GM23338 (cell line): ENCODE results near the gene VN1R5. TPM values are rescaled to one million over a fixed set of nuclear protein-coding genes. Genes with fewer than 3 reads are reported as not detected.

ENCODE experiments used
- ATAC-seq: fragments of 200-7000 bp; cut with Tn5 transposase; 3 replicates; pipeline ENCODE4 v1.9.1; 2020
- DNase-seq: peaks from one replicate; pipeline ENCODE4 v3.0.0-alpha.2; 2015; ENCODE audit warnings: low spot score
- H2AFZ ChIP-seq: fragments of 200-600 bp; sonication (generic); 2 replicates; pipeline ENCODE4 v1.8.0; 2016; ENCODE audit warnings: antibody characterized with exemption, mild to moderate bottlenecking, moderate library complexity
- H3F3A ChIP-seq: fragments of 200-600 bp; sonication (generic); replicated peaks from 2 replicates; pipeline ENCODE4 v1.8.0; 2017; ENCODE audit warnings: antibody characterized with exemption, mixed run types, low read depth
- H3K27ac ChIP-seq: fragments of 200-600 bp; sonication (generic); 2 replicates; pipeline ENCODE4 v1.6.1; 2016; ENCODE audit warnings: low read depth
- H3K27me3 ChIP-seq: fragments of 200-600 bp; sonication (generic); 2 replicates; pipeline ENCODE4 v1.8.0; 2016; ENCODE audit warnings: mild to moderate bottlenecking, mixed run types, moderate library complexity; ENCODE audit not compliant: insufficient read depth
- H3K36me3 ChIP-seq: fragments of 200-600 bp; sonication (generic); 2 replicates; pipeline ENCODE4 v1.8.0; 2016; ENCODE audit warnings: mild to moderate bottlenecking; ENCODE audit not compliant: insufficient read depth
- H3K4me1 ChIP-seq: fragments of 200-600 bp; sonication (generic); 2 replicates; pipeline ENCODE4 v1.8.0; 2016; ENCODE audit warnings: mild to moderate bottlenecking, moderate library complexity; ENCODE audit not compliant: insufficient read depth
- H3K4me2 ChIP-seq: fragments of 200-600 bp; sonication (generic); 2 replicates; pipeline ENCODE4 v1.7.1; 2017; ENCODE audit warnings: mixed run types
- H3K4me3 ChIP-seq: fragments of 200-600 bp; sonication (generic); 2 replicates; pipeline ENCODE4 v1.6.1; 2016; ENCODE audit warnings: mixed run types
- H3K79me2 ChIP-seq: fragments of 200-600 bp; sonication (generic); replicated peaks from 2 replicates; pipeline ENCODE4 v1.8.0; 2017; ENCODE audit warnings: mild to moderate bottlenecking; ENCODE audit not compliant: insufficient read depth
- H3K9me2 ChIP-seq: fragments of 200-600 bp; sonication (generic); 2 replicates; pipeline ENCODE4 v1.8.0; 2017; ENCODE audit not compliant: insufficient read depth
- H4K20me1 ChIP-seq: fragments of 200-600 bp; sonication (generic); replicated peaks from 2 replicates; pipeline ENCODE4 v1.8.0; 2017; ENCODE audit warnings: mild to moderate bottlenecking; ENCODE audit not compliant: insufficient read depth
- H3K27ac Mint-ChIP-seq: 2 replicates; pipeline ENCODE4 v1.8.0; 2020; ENCODE audit warnings: inconsistent platforms, mild to moderate bottlenecking, moderate library complexity, mixed read lengths
- H3K27me3 Mint-ChIP-seq: 3 replicates; pipeline ENCODE4 v1.8.0; 2022; ENCODE audit warnings: low read depth, mild to moderate bottlenecking, moderate library complexity, mixed read lengths, inconsistent platforms; ENCODE audit not compliant: insufficient read depth, poor library complexity
- H3K36me3 Mint-ChIP-seq: 3 replicates; pipeline ENCODE4 v1.8.0; 2021; ENCODE audit warnings: low read depth, mild to moderate bottlenecking, inconsistent platforms, moderate library complexity, mixed read lengths
- H3K4me1 Mint-ChIP-seq: 3 replicates; pipeline ENCODE4 v1.8.0; 2020; ENCODE audit warnings: mild to moderate bottlenecking, inconsistent platforms, mixed read lengths
- H3K4me3 Mint-ChIP-seq: 3 replicates; pipeline ENCODE4 v1.8.0; 2021; ENCODE audit warnings: moderate library complexity, mild to moderate bottlenecking, inconsistent platforms, mixed read lengths
- H3K9me3 Mint-ChIP-seq: 3 replicates; pipeline ENCODE4 v1.8.0; 2020; ENCODE audit warnings: moderate library complexity, mild to moderate bottlenecking, inconsistent platforms, mixed read lengths
- CREB1 ChIP-seq: fragments of 250-450 bp; sonication (Bioruptor Pico); IDR thresholded peaks from 2 replicates; pipeline ENCODE4 v1.5.0; 2020; ENCODE audit warnings: low read depth, mild to moderate bottlenecking, moderate library complexity
- CTCF ChIP-seq, 2 experiments: fragments of 200-600 bp in 1 of 2; sonication (generic) in 1 of 2; conservative IDR thresholded peaks; 2 replicates each; pipeline versions ENCODE4 v1.5.1 to v1.6.1; 2016 to 2017; ENCODE audit warnings: antibody characterized with exemption in 2 of 2, low read depth in 2 of 2, mild to moderate bottlenecking in 2 of 2, moderate library complexity in 1 of 2
- EZH2 ChIP-seq: fragments of 200-600 bp; sonication (generic); IDR thresholded peaks from one replicate; pipeline ENCODE4 v1.8.0; 2017; ENCODE audit warnings: antibody characterized with exemption, mild to moderate bottlenecking, low read depth; ENCODE audit not compliant: unreplicated experiment
- EZH2phosphoT487 ChIP-seq: fragments of 200-600 bp; sonication (generic); IDR thresholded peaks from one replicate; pipeline ENCODE4 v1.8.1; 2018; ENCODE audit warnings: antibody characterized with exemption; ENCODE audit not compliant: unreplicated experiment
- JUNB ChIP-seq: IDR thresholded peaks from one replicate; pipeline ENCODE4 v1.6.1; 2016; ENCODE audit warnings: antibody characterized with exemption; ENCODE audit not compliant: unreplicated experiment
- NANOG ChIP-seq: IDR thresholded peaks from 2 replicates; pipeline ENCODE4 v1.6.1; 2016; ENCODE audit warnings: antibody characterized with exemption, borderline replicate concordance
- POLR2AphosphoS5 ChIP-seq: IDR thresholded peaks from 2 replicates; pipeline ENCODE4 v1.6.1; 2016; ENCODE audit warnings: antibody characterized with exemption, low read depth
- REST ChIP-seq: IDR thresholded peaks from one replicate; pipeline ENCODE4 v1.6.1; 2018; ENCODE audit warnings: antibody characterized with exemption; ENCODE audit not compliant: unreplicated experiment
- STAT1 ChIP-seq: IDR thresholded peaks from one replicate; pipeline ENCODE4 v1.6.1; 2016; ENCODE audit warnings: antibody characterized with exemption; ENCODE audit not compliant: unreplicated experiment
- ZNF114 ChIP-seq: fragments of 250-450 bp; sonication (Bioruptor Pico); IDR thresholded peaks from 2 replicates; pipeline ENCODE4 v1.5.0; 2020; ENCODE audit warnings: mild to moderate bottlenecking, moderate library complexity
- ZNF331 ChIP-seq: fragments of 250-450 bp; sonication (Bioruptor Pico); IDR thresholded peaks from 2 replicates; pipeline ENCODE4 v1.5.0; 2020; ENCODE audit warnings: low read depth, mild to moderate bottlenecking, moderate library complexity
- polyA plus RNA-seq: library from polyadenylated mRNA; unstranded; fragments of >200 nt; fragmentation: Nextera tagmentation; extraction: Ambion mirVana; gene quantifications from 2 replicates; pipeline ENCODE4 v1.2.1, GENCODE V29; 2016
- total RNA-seq: library from RNA; depleted of rRNA; stranded (reverse); fragments of >200 nt; shearing (Covaris generic); gene quantifications from 2 replicates; pipeline ENCODE4 v1.2.3, GENCODE V29; 2014
- TF ChIP-seq, protein P1 (sequence below): fragments of 250-450 bp; sonication (Bioruptor Pico); IDR thresholded peaks from 2 replicates; pipeline ENCODE4 v1.5.0; 2020; ENCODE audit warnings: mild to moderate bottlenecking, moderate library complexity
- TF ChIP-seq, protein P2 (sequence below): IDR thresholded peaks from 2 replicates; pipeline ENCODE4 v1.6.1; 2016; ENCODE audit warnings: antibody characterized with exemption

The VN1R5 gene
- total and polyA plus RNA-seq, 2 experiments from 2014 or later, result not detected

DNA sequence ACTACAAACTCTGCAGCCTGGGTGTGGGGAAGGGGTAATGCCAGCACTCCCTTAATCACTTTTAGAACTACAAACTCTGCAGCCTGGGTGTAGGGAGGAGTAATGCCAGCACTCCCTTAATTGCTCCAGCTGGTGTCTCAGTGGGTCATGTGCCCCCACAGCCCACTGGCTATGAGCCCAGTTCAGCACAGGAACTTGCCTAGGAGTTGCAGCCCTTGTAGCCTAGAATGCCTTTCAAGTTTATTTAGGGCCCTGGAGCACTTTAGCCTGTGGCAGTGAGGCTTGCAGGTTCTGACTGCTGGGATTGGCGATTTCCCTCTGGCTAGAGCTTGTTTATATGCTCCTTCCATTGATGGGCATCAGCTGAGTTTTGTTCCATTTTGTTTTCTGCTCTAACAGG is 17.1 kb downstream of the VN1R5 start (continued):
- TF ChIP-seq REST (no peak), JUNB (no peak), EZH2phosphoT487 (no peak)

DNA sequence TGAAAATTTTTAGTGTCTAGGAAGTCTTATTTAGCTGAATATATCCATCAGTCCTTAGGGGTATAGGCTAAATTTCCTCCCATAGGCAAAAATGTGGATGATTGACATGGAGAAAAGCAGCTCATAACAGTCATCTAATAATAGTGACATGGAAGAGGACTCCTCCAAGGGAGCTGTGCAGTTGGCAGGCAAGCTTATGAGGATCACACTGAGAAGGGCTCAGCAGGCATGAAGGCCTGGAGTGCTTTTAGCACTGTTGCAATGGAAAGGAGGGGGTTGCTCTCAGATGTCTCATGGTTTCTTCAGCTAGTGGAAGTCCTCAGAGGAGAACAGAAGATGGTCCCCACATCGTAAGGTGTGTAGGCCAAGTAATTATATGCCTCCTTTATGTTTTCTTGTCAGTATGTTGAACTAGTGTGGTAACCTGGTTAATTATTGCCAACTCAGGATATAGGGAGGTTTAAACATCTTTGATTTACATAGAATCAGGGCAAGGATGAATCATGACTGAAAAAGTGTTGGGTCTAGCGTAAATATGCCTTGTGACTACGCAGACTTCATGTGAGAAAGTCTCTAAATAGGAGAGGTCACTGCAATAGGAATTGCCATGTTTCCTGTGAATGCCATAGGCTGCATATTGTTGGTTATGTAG is 18.9 kb downstream of the VN1R5 start:
- no peak overlapping the region for H3K27ac Mint-ChIP-seq
- H3K4me3 Mint-ChIP-seq, result no peak overlapping the region
- H3K36me3 ChIP-seq, result no peaks in the 10 kb centered on the region
- H3K27me3 Mint-ChIP-seq, result peaks cover 1% of the 10 kb centered on the region
- H3K4me1 ChIP-seq, result no peaks in the 10 kb centered on the region
- no peaks in the 10 kb centered on the region for H3K27me3 ChIP-seq
- H4K20me1 ChIP-seq, result no peaks in the 10 kb centered on the region
- DNase-seq, result no peak
- H3K4me2 ChIP-seq, result no peak overlapping the region
- H3F3A ChIP-seq, result no peaks in the 10 kb centered on the region
- H3K27ac ChIP-seq, result no peak overlapping the region
- H2AFZ ChIP-seq, result no peak overlapping the region
- peaks cover 20% of the 10 kb centered on the region for H3K9me3 Mint-ChIP-seq
- no peaks in the 10 kb centered on the region for H3K9me2 ChIP-seq
- ATAC-seq, result no peak
- H3K4me1 Mint-ChIP-seq, result no peaks in the 10 kb centered on the region
- peaks cover 18% of the 10 kb centered on the region; the same call in 2 of the 3 replicates for H3K36me3 Mint-ChIP-seq
- no peak overlapping the region for H3K4me3 ChIP-seq
- no peaks in the 10 kb centered on the region for H3K79me2 ChIP-seq
- TF ChIP-seq, protein P1, sequence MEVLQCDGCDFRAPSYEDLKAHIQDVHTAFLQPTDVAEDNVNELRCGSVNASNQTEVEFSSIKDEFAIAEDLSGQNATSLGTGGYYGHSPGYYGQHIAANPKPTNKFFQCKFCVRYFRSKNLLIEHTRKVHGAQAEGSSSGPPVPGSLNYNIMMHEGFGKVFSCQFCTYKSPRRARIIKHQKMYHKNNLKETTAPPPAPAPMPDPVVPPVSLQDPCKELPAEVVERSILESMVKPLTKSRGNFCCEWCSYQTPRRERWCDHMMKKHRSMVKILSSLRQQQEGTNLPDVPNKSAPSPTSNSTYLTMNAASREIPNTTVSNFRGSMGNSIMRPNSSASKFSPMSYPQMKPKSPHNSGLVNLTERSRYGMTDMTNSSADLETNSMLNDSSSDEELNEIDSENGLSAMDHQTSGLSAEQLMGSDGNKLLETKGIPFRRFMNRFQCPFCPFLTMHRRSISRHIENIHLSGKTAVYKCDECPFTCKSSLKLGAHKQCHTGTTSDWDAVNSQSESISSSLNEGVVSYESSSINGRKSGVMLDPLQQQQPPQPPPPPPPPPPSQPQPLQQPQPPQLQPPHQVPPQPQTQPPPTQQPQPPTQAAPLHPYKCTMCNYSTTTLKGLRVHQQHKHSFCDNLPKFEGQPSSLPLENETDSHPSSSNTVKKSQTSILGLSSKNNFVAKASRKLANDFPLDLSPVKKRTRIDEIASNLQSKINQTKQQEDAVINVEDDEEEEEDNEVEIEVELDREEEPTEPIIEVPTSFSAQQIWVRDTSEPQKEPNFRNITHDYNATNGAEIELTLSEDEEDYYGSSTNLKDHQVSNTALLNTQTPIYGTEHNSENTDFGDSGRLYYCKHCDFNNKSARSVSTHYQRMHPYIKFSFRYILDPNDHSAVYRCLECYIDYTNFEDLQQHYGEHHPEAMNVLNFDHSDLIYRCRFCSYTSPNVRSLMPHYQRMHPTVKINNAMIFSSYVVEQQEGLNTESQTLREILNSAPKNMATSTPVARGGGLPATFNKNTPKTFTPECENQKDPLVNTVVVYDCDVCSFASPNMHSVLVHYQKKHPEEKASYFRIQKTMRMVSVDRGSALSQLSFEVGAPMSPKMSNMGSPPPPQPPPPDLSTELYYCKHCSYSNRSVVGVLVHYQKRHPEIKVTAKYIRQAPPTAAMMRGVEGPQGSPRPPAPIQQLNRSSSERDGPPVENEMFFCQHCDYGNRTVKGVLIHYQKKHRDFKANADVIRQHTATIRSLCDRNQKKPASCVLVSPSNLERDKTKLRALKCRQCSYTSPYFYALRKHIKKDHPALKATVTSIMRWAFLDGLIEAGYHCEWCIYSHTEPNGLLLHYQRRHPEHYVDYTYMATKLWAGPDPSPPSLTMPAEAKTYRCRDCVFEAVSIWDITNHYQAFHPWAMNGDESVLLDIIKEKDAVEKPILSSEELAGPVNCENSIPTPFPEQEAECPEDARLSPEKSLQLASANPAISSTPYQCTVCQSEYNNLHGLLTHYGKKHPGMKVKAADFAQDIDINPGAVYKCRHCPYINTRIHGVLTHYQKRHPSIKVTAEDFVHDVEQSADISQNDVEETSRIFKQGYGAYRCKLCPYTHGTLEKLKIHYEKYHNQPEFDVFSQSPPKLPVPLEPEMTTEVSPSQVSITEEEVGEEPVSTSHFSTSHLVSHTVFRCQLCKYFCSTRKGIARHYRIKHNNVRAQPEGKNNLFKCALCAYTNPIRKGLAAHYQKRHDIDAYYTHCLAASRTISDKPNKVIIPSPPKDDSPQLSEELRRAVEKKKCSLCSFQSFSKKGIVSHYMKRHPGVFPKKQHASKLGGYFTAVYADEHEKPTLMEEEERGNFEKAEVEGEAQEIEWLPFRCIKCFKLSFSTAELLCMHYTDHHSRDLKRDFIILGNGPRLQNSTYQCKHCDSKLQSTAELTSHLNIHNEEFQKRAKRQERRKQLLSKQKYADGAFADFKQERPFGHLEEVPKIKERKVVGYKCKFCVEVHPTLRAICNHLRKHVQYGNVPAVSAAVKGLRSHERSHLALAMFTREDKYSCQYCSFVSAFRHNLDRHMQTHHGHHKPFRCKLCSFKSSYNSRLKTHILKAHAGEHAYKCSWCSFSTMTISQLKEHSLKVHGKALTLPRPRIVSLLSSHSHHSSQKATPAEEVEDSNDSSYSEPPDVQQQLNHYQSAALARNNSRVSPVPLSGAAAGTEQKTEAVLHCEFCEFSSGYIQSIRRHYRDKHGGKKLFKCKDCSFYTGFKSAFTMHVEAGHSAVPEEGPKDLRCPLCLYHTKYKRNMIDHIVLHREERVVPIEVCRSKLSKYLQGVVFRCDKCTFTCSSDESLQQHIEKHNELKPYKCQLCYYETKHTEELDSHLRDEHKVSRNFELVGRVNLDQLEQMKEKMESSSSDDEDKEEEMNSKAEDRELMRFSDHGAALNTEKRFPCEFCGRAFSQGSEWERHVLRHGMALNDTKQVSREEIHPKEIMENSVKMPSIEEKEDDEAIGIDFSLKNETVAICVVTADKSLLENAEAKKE (CRISPR knock-in tag), result no peak
- TF ChIP-seq ZNF331 (CRISPR knock-in tag) (no peak), STAT1 (no peak), CREB1 (no peak), ZNF114 (CRISPR knock-in tag) (no peak), POLR2AphosphoS5 (no peak), JUNB (no peak), CTCF (conservative IDR thresholded peaks at IDR 0.05; ENCODE audit: low read depth in 2 of 2) (no peak), NANOG (no peak), EZH2phosphoT487 (no peak), EZH2 (no peak)
- TF ChIP-seq, protein P2, sequence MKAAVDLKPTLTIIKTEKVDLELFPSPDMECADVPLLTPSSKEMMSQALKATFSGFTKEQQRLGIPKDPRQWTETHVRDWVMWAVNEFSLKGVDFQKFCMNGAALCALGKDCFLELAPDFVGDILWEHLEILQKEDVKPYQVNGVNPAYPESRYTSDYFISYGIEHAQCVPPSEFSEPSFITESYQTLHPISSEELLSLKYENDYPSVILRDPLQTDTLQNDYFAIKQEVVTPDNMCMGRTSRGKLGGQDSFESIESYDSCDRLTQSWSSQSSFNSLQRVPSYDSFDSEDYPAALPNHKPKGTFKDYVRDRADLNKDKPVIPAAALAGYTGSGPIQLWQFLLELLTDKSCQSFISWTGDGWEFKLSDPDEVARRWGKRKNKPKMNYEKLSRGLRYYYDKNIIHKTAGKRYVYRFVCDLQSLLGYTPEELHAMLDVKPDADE, result no peak
